ENCODE data around the gene AP1G2. TPM values are rescaled to one million over a fixed set of nuclear protein-coding genes. Genes with fewer than 3 reads are reported as not detected.

AP1G2 gene
- total and polyA plus RNA-seq, 2 of the 13 experiments (the other 11 are each of a cell fraction or from before 2014, with no cell fraction given), result 96.9 to 611 TPM

DNA sequence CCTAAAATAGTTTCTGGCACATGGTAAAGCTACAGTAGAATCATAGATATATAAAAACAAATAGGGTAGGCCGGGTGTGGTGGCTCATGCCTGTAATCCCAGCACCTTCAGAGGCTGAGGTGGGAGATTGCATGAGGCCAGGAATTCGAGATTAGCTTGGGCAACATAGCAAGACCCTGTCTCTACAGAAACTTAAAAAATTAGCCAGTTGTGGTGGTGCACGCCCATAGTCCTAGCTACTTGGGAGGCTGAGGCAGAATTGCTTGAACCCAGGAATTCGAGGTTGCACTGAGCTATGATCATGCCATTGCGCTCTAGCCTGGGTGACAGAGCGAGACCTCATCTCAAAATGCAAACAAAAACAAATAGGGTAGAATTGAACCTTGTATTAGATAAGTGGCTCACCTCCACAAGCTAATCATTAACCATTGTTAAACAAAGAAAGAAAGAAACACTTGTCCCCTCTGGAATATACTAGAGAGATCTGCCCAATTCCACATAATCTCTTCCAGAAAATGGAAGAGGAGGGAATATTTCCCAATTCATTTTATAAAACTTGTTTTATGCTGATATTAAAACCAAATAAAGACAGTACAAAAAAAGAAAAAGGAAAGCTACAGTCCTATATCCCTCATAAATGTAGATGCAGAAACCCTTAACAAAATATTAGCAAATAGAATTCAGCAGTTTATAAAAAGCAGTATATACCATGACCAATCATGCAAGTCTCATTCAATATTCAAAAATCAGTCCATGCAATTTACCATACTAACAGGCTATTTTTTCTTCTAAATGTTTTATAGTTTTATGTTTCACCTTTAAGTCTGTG, 45.9 kb upstream of the AP1G2 start (continued):
- TF ChIP-seq SIX1 (CRISPR knock-in tag; IDR thresholded peaks at IDR 0.05; ENCODE audit: borderline replicate concordance), result peak; percentile 86
- TF ChIP-seq ETV5 (CRISPR knock-in tag; IDR thresholded peaks at IDR 0.05; ENCODE audit: borderline replicate concordance), result peak; percentile 65; the same call in 1 of the 2 replicates
- peak; percentile 81 for TF ChIP-seq CREM (IDR thresholded peaks at IDR 0.05)
- no peak for TF ChIP-seq CREM (CRISPR knock-in tag; IDR thresholded peaks at IDR 0.05)
- 0 out of 2 replicates have a peak, but pooled peaks have one; percentile 62 for TF ChIP-seq CSRNP1 (CRISPR knock-in tag; IDR thresholded peaks at IDR 0.05)
- TF ChIP-seq, protein P1, sequence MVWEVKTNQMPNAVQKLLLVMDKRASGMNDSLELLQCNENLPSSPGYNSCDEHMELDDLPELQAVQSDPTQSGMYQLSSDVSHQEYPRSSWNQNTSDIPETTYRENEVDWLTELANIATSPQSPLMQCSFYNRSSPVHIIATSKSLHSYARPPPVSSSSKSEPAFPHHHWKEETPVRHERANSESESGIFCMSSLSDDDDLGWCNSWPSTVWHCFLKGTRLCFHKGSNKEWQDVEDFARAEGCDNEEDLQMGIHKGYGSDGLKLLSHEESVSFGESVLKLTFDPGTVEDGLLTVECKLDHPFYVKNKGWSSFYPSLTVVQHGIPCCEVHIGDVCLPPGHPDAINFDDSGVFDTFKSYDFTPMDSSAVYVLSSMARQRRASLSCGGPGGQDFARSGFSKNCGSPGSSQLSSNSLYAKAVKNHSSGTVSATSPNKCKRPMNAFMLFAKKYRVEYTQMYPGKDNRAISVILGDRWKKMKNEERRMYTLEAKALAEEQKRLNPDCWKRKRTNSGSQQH (CRISPR knock-in tag; IDR thresholded peaks at IDR 0.05; ENCODE audit: low read depth), result peak; percentile 88; the same call in 1 of the 2 replicates
- TF ChIP-seq ZNF776 (CRISPR knock-in tag; IDR thresholded peaks at IDR 0.05), result no peak
- TF ChIP-seq ZNF724P (CRISPR knock-in tag; IDR thresholded peaks at IDR 0.05; ENCODE audit: borderline replicate concordance), result no peak
- TF ChIP-seq ZNF17 (CRISPR knock-in tag; IDR thresholded peaks at IDR 0.05), result no peak
- TF ChIP-seq, protein P2, sequence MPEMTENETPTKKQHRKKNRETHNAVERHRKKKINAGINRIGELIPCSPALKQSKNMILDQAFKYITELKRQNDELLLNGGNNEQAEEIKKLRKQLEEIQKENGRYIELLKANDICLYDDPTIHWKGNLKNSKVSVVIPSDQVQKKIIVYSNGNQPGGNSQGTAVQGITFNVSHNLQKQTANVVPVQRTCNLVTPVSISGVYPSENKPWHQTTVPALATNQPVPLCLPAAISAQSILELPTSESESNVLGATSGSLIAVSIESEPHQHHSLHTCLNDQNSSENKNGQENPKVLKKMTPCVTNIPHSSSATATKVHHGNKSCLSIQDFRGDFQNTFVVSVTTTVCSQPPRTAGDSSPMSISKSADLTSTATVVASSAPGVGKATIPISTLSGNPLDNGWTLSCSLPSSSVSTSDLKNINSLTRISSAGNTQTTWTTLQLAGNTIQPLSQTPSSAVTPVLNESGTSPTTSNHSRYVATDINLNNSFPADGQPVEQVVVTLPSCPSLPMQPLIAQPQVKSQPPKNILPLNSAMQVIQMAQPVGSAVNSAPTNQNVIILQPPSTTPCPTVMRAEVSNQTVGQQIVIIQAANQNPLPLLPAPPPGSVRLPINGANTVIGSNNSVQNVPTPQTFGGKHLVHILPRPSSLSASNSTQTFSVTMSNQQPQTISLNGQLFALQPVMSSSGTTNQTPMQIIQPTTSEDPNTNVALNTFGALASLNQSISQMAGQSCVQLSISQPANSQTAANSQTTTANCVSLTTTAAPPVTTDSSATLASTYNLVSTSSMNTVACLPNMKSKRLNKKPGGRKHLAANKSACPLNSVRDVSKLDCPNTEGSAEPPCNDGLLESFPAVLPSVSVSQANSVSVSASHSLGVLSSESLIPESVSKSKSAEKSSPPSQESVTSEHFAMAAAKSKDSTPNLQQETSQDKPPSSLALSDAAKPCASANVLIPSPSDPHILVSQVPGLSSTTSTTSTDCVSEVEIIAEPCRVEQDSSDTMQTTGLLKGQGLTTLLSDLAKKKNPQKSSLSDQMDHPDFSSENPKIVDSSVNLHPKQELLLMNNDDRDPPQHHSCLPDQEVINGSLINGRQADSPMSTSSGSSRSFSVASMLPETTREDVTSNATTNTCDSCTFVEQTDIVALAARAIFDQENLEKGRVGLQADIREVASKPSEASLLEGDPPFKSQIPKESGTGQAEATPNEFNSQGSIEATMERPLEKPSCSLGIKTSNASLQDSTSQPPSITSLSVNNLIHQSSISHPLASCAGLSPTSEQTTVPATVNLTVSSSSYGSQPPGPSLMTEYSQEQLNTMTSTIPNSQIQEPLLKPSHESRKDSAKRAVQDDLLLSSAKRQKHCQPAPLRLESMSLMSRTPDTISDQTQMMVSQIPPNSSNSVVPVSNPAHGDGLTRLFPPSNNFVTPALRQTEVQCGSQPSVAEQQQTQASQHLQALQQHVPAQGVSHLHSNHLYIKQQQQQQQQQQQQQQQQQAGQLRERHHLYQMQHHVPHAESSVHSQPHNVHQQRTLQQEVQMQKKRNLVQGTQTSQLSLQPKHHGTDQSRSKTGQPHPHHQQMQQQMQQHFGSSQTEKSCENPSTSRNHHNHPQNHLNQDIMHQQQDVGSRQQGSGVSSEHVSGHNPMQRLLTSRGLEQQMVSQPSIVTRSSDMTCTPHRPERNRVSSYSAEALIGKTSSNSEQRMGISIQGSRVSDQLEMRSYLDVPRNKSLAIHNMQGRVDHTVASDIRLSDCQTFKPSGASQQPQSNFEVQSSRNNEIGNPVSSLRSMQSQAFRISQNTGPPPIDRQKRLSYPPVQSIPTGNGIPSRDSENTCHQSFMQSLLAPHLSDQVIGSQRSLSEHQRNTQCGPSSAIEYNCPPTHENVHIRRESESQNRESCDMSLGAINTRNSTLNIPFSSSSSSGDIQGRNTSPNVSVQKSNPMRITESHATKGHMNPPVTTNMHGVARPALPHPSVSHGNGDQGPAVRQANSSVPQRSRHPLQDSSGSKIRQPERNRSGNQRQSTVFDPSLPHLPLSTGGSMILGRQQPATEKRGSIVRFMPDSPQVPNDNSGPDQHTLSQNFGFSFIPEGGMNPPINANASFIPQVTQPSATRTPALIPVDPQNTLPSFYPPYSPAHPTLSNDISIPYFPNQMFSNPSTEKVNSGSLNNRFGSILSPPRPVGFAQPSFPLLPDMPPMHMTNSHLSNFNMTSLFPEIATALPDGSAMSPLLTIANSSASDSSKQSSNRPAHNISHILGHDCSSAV (CRISPR knock-in tag; IDR thresholded peaks at IDR 0.05; ENCODE audit: borderline replicate concordance), result no peak
- no peak for TF ChIP-seq SYNCRIP (IDR thresholded peaks at IDR 0.05; ENCODE audit: insufficient read depth, low read depth, low read length)
- TF ChIP-seq ZMAT5 (CRISPR knock-in tag; IDR thresholded peaks at IDR 0.05; ENCODE audit: borderline replicate concordance, low read depth), result no peak
- TF ChIP-seq, protein P3, sequence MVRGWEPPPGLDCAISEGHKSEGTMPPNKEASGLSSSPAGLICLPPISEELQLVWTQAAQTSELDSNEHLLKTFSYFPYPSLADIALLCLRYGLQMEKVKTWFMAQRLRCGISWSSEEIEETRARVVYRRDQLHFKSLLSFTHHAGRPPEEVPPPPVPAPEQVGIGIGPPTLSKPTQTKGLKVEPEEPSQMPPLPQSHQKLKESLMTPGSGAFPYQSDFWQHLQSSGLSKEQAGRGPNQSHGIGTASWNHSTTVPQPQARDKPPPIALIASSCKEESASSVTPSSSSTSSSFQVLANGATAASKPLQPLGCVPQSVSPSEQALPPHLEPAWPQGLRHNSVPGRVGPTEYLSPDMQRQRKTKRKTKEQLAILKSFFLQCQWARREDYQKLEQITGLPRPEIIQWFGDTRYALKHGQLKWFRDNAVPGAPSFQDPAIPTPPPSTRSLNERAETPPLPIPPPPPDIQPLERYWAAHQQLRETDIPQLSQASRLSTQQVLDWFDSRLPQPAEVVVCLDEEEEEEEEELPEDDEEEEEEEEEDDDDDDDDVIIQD (CRISPR knock-in tag; IDR thresholded peaks at IDR 0.05; ENCODE audit: low read depth), result peak; percentile 99
- peak in 1 of 2 experiments; percentile 74; a peak in 1 of 4 replicates for TF ChIP-seq KLF16 (CRISPR knock-in tag; IDR thresholded peaks at IDR 0.05)
- no peak for TF ChIP-seq ZNF790 (CRISPR knock-in tag; IDR thresholded peaks at IDR 0.05; ENCODE audit: borderline replicate concordance)
